GM21529 (cell line): Measurements from ENCODE around the gene ZP4.
"Not testable (repeated sequence)": the region's sequence is repeated elsewhere in the genome, so short reads cannot be mapped to it uniquely, and the experiment has no call there.

ENCODE experiments used
- ATAC-seq: cut with Tn5 transposase; IDR thresholded peaks from one replicate; pipeline ENCODE4 v1.9.1; 2021; ENCODE audit not compliant: unreplicated experiment

ZP4 gene

GRCh38 chr1:237877631-237878030 lies 13.1 kb downstream of the ZP4 start:
- ATAC-seq = no peak

- ATAC-seq = no peak
Measured at GRCh38 chr1:237875291-237875690, 15.4 kb downstream of the ZP4 start.

DNA sequence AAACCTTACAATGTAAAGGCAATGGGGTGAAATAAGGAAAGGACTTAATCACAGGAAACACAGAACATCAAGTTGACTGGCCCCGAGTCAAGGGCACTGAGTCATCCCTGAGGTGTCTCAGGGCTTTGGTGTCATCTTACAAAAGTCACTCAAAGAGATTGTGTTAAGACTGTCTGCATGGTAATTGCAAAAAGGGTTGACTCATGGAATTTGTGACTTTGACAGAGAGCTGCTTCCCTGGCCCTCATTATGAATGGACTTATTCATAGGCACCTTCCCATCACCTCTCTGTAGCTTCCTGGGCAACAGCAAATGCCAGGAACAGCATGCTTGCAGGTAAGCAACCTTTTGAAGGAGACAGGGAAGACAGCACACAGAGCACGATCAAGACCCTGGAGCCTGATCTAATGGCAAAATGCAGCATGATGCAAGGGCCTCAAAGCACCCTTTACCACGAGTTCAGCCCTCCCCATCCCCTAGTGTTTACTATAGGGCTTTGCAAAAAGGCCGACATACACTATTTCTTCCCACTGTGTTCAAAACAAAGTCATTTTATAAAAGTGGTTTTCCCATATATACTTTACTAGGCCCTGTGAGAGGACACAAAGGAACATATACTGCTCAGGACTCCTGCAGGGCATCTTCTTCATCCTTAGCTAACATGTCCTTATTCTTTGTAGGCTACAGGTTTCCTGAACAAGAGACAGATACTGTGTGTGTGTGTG lies 17.1 kb downstream of the ZP4 start:
- ATAC-seq = no peak

GRCh38 chr1:237868817-237869600 lies 21.7 kb downstream of the ZP4 start:
- ATAC-seq = no peak

- ATAC-seq = no peak
Measured at GRCh38 chr1:237867380-237867888, 23.3 kb downstream of the ZP4 start.

DNA sequence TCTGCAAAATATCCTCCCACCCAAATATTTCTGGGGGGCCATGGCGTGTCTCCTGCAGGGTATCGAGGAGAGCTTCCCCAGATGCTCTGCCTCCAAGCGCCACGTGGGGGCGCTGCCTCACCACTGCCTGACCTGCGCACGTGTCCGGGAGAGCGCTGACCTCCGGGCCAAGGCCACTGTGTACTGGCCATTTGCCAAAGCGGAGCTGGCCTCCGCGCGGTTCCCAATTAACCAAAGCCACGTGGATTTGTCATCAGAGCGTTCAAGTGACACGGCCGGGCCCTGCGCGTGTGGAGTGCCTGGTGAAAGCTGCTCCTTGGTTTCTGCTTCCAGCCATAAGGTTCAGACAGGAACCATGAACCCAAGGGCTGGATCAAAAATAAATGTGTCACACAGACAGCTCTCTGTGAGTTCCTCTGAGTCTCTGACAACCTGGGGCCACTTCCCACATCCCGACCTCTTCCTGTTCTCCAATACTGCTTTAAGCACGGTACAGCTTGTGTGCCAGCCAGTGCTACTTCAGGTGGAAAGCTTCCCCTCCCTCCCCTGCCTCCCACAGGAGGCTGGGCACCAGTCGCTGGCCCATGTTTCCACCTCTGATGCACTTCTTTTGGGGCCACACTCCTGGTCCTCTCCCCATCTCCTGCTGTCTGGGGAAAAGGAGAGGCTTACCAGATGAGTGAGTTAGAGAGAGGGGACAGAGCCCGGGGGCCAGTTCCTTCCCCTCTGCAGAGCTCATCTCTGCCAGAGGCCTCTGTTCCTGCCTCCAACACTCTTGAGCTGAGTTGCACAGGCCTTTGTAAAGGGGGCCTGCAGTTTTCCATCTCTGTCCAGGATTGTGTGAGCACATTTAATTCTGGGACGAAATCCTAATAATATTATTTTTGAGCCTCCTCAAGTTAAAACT lies 26.1 kb downstream of the ZP4 start:
- peak; percentile 84 for ATAC-seq

DNA sequence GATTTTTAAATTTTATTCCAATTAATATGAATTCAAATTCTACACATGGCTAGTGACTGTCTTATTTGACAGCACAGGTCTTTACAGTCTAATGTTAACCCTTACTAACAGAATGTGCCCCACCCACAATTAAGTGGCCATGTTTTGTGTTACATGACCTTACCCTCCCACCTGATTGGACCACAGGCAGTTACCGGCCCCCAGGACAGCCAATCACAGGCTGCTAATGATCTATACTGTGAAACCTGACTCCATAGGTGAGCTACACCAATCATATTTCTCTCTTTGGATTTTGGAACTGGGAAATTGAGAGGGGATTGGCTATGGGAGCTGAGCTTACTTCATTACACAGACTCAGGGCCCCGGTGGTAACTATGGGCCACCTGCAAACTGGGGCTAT lies 27.5 kb downstream of the ZP4 start:
- ATAC-seq = no peak

- ATAC-seq = no peak
Measured at GRCh38 chr1:237861944-237862343, 28.8 kb downstream of the ZP4 start.

DNA sequence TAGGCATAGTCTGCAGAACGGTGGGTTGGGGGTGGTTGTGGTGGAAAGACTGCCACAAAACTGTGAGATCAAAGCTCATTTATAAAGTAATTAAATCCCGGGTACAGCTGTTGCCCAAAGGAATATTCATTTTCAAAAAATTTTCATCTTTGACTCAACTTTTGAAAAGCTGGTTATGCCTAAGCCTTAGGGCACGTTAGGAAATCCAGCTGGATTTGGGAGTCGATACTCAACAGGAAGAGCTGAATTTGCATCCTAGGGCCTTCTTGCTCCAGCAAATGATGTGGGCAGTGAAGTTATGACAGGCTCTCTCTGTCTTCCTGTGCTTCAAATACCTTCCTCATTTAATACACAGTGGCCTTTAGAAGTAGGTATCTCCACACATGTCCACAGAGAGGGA lies 31.7 kb downstream of the ZP4 start:
- no peak for ATAC-seq

DNA sequence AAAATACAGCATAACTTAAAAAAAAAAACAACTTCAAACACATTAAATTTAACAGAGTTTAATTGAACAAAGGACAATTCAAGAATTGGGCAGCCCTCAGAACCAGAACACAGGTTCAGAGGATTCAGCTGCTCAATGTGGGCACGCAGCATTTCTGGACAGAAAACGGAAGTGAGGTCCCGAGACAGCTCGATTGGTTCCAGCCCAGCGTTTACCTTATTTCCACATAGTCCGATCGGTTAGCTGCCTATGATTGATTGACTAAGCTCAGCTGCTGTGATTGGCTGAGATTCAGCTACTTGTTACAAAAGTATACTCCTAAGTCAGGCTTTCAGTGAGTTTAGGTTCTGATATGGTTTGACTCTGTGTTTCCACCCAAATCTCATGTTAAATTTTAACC lies 33.3 kb downstream of the ZP4 start:
- ATAC-seq = no peak

- no peak for ATAC-seq
Measured at GRCh38 chr1:237852342-237852741, 38.4 kb downstream of the ZP4 start.

GRCh38 chr1:237851210-237851845 lies 39.4 kb downstream of the ZP4 start:
- ATAC-seq = peak; percentile 58

DNA sequence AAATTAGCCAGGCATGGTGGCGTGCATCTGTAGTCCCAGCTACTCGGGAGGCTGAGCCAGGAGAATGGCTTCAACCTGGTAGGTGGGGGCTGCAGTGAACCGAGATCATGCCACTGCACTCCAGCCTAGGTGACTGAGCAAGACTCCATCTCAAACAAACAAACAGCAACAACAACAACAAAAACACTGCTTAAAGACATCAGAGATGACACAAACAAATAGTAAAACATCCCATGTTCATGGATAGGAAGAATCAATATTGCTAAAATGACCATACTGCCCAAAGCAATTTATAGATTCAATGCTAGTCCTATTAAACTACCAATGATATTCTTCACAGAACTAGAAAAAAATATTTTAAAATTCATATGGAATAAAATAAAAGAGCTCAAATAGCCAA lies 47.2 kb downstream of the ZP4 start:
- not testable (repeated sequence) for ATAC-seq

DNA sequence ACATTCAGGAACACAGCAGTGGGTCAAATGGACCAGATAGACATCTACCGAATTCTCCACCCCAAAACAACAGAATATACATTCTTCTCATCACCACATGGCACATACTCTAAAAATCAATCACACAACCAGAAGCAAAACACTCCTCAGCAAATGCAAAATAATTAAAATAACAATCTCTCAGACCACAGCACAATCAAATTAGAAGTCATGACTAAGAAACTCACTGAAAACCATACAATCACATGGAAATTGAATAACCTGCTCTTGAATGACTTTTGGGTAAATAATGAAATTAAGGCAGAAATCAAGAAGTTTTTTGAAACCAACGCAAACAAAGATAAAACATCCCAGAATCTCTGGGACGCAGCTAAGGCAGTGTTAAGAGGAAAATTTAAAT lies 49.2 kb downstream of the ZP4 start:
- no peak for ATAC-seq

GRCh38 chr1:237838904-237839534 lies 51.7 kb downstream of the ZP4 start:
- no peak for ATAC-seq

- ATAC-seq = no peak
Measured at GRCh38 chr1:237838320-237838719, 52.4 kb downstream of the ZP4 start.

GRCh38 chr1:237834461-237834860 lies 56.3 kb downstream of the ZP4 start:
- ATAC-seq = no peak

- ATAC-seq = no peak
Measured at GRCh38 chr1:237834048-237834447, 56.7 kb downstream of the ZP4 start.

DNA sequence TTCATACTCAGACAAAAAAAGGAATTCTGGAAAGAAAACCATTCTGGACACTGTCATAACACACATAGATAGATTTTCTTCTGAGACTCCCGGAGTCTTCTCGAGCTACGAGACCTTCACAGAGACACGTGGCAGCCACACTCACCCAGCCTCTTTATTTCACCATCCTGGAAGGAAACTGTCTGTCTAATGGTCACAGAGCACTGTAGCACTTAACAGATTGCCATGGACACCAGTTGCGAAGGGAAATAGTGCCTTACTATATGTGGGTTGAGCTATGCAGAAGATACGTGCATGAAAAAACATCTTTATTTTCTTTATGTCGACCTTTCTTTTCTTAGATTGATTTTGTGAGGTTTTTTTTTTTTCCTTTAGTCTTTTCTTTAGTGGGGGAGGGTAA lies 57.9 kb downstream of the ZP4 start:
- ATAC-seq = no peak
